GM12801 (cell line): ENCODE measurements around the gene CUX1.

Source experiments
- TF ChIP-seq, protein P1 (sequence below): IDR thresholded peaks from one replicate; pipeline ENCODE4 v1.5.1; 2011; ENCODE audit warnings: control low read depth; ENCODE audit not compliant: insufficient read length; ENCODE audit errors: extremely low read depth

CUX1 gene

DNA sequence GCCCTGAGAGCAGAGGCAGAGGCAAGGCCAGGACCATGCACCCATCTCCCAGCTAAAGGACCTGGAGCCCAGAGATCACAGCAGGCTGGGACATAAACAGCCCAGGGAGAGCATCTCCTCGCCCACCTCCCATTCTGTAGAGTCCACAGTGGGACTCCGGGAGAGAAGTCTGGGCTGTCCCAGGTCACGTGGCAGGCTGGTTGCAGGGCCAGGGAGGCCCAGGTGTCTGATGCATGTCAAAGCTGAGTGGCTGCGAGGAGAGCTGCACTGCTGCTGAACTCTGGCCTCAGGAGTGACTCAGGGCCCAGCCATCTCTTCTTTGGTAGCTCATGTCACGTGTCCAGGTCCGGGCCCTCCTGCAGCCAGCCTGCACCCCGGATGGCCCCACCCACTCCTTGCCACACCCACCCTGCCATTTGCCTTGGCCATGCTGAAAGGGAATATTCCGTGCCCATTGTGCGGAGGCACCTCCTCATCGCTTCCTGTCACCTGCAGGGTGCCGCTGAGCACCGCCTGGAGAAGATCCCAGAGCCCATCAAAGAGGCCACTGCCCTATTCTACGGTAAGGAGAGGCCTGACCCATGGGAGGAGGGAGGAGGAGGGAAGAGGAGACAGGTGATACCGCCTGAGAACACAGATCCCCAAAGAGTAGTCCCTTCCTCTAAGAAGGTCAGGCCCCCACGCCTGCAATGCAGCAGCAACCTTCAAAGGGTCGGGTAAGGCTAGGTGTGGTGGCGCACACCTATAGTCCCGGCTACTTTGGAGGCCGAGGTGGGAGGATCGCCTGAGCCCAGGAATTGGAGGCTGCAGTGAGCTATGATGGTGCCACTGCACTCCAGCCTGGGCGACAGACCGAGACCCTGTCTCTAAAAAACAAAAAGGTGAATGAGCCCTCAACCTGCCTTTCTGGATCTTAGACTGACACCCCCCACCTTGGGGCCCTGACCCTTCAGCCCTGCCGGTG, 456.6 kb downstream of the CUX1 start:
- TF ChIP-seq, protein P1, sequence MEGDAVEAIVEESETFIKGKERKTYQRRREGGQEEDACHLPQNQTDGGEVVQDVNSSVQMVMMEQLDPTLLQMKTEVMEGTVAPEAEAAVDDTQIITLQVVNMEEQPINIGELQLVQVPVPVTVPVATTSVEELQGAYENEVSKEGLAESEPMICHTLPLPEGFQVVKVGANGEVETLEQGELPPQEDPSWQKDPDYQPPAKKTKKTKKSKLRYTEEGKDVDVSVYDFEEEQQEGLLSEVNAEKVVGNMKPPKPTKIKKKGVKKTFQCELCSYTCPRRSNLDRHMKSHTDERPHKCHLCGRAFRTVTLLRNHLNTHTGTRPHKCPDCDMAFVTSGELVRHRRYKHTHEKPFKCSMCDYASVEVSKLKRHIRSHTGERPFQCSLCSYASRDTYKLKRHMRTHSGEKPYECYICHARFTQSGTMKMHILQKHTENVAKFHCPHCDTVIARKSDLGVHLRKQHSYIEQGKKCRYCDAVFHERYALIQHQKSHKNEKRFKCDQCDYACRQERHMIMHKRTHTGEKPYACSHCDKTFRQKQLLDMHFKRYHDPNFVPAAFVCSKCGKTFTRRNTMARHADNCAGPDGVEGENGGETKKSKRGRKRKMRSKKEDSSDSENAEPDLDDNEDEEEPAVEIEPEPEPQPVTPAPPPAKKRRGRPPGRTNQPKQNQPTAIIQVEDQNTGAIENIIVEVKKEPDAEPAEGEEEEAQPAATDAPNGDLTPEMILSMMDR = no peak

DNA sequence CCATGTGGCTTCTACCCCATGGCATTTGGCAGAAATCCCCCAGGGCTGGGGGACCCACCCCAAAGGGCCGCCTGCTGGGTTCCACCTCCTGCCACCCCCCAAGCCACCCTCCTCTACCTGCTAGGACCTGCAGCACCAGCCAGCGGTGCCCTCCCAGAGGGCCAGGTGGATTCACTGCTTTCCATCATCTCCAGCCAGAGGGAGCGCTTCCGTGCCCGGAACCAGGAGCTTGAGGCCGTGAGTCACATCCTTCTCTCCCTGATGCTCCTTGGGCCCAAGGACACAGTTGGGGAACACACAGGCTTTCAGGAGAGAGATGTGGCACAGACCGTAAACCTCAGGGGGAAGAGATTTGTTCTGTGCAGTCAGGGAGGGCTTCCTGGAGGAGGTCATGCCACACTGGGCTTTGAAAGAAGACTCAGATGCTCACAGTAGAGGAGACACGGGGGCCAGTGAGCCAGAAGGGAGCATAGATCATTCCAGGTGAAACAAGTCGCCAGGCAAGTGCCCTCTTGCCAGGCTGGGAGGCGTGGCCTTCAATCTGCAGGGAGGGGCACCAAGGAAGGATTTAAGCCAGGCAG, 457.8 kb downstream of the CUX1 start:
- TF ChIP-seq, protein P1 = no peak

DNA sequence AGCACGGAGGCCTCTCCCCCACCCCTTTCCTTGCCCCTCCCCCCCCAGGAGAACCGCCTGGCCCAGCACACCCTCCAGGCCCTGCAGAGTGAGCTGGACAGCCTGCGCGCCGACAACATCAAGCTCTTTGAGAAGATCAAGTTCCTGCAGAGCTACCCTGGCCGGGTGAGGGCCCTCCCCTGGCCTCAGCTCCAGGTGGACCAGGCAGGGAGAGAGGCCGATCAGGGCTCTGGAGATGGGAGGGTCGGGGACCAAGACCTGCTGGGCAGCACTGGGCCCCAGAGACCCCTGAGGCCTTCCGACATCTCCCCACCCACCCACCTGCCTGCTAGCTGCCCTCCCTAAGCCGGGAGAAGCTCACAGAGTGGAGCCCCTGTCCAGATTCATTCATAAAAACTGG, 460.5 kb downstream of the CUX1 start:
- TF ChIP-seq, protein P1 = no peak

DNA sequence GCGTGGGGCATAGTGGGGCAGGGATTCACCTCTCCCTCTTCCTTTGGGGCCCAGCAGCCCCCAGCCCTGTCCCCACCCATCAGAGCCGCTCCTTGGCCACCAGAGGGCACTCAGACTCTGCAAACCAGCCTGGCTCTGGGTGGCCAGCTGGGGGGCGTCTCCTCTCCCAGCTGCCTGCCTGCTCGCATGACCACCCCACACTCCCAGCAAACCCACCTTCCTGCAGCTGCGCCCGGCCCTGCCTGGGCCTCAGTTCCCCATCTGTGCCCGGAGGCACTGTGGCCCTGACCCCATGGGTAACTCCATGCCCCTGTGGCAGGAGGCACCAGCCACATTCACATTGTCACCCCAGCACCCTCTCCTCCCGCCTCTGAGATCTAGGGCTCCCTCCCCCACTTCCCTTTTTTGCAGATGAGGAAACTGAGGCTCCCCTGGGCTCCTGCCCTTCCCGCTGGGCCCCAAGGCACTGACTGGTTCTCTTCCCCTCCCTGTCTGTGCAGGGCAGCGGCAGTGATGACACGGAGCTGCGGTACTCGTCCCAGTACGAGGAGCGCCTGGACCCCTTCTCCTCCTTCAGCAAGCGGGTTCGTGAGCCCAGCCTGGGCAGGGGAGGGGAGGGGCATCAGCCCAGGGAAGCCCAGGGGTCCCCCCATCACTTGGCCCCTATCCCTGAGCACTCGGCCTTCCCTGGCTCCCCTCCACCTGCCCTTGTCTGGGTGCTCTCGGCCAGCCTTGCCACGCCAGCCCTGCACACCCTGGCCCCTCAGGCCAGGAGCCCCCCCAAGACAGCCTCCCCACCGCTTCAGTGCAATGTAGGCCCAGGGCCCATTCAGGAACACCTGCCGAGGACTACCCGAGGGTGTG, 462.3 kb downstream of the CUX1 start:
- TF ChIP-seq, protein P1 = no peak

DNA sequence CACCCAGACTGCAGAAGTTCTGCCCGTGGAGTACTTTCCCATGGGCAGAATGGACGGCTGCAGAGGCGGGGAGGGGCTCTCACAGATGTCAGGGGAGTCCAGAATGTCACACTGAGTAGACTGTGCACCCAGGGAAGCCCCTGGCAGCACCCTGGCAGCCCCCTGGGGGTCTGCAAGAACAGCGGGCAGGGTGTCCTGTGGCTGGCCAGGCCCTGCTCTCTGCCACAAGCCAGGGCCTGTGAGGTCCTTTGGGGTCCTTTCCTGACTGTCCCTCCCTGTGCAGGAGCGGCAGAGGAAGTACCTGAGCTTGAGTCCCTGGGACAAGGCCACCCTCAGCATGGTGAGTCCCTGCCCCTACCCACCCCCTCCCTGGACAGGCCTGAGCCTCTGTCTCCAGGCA, 463.1 kb downstream of the CUX1 start:
- TF ChIP-seq, protein P1 = no peak

DNA sequence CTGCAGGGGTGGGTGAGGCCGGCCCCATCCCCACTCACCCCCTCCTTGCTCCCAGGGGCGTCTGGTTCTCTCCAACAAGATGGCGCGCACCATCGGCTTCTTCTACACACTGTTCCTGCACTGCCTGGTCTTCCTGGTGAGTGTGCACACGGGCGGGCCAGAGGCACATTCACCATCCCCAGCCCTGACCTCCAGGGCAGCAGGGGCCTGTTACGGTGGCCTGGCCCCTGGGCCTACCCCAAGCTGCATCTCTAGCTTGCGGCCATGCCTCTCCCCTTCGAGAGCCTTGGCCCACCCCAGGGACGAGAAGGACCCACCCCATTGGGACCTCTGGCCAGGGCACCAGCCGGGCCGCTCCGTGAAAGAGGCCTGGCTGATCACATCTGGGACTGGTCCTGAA, 464.4 kb downstream of the CUX1 start:
- TF ChIP-seq, protein P1 = no peak
